Measurements from ENCODE around the gene CYP2F1.
A peak's percentile ranks its signal among the peaks of the same experiment; 100 is the strongest.

Gene CYP2F1

GRCh38 chr19:41156207-41156606 is 42.0 kb downstream of the CYP2F1 start:
- Histone ChIP-seq H3K9ac (ENCODE audit: low read length) (no peak overlapping the region), H3K27ac (ENCODE audit: low read length) (no peak overlapping the region), H3K4me3 (ENCODE audit: low read length) (no peak overlapping the region), H3K79me2 (ENCODE audit: low read length) (no peaks in the 10 kb centered on the region), H3F3A (ENCODE audit: insufficient read depth, low read length) (no peaks in the 10 kb centered on the region), H3K36me3 (replicated peaks; ENCODE audit: insufficient read depth, low read length) (no peaks in the 10 kb centered on the region), H3K9me3 (replicated peaks; ENCODE audit: insufficient read depth, low read length) (no peaks in the 10 kb centered on the region), H2AFZ (ENCODE audit: low read length) (no peak overlapping the region), H3K9me2 (replicated peaks; ENCODE audit: insufficient read depth, low read length) (no peaks in the 10 kb centered on the region), H3K4me2 (ENCODE audit: low read depth, low read length) (no peak overlapping the region), H4K20me1 (ENCODE audit: insufficient read depth, low read length) (no peaks in the 10 kb centered on the region), H3K27me3 (replicated peaks; ENCODE audit: insufficient read depth, low read length) (peaks cover 65% of the 10 kb centered on the region), H3K4me1 (ENCODE audit: low read length) (no peaks in the 10 kb centered on the region)
- no peak for TF ChIP-seq EZH2 (optimal IDR thresholded peaks at IDR 0.05; ENCODE audit: low read depth, low read length)
- TF ChIP-seq EZH2phosphoT487 (IDR thresholded peaks at IDR 0.05; ENCODE audit: low read length) = no peak
- TF ChIP-seq, protein P1, sequence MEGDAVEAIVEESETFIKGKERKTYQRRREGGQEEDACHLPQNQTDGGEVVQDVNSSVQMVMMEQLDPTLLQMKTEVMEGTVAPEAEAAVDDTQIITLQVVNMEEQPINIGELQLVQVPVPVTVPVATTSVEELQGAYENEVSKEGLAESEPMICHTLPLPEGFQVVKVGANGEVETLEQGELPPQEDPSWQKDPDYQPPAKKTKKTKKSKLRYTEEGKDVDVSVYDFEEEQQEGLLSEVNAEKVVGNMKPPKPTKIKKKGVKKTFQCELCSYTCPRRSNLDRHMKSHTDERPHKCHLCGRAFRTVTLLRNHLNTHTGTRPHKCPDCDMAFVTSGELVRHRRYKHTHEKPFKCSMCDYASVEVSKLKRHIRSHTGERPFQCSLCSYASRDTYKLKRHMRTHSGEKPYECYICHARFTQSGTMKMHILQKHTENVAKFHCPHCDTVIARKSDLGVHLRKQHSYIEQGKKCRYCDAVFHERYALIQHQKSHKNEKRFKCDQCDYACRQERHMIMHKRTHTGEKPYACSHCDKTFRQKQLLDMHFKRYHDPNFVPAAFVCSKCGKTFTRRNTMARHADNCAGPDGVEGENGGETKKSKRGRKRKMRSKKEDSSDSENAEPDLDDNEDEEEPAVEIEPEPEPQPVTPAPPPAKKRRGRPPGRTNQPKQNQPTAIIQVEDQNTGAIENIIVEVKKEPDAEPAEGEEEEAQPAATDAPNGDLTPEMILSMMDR (IDR thresholded peaks at IDR 0.05; ENCODE audit: low read length) = no peak
- DNase-seq = no peak

DNA sequence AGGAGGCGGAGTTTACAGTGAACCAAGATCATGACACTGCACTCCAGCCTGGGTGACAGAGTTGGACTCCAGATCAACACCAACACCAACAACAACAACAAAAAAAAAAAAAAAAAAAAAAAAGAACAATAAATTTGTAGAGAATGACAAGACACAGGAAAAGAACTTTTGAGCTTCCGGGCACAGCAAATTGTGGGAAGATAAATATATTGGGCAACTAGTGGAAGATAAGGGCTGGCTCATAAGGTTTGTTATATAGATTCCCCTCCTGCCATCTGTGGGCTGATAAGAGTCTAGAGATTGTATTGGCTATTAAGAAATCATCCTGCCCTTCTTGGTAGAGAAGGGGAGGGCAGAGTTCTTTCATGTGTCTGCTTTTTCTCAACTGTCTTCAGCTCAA is 45.6 kb downstream of the CYP2F1 start:
- Histone ChIP-seq H3F3A (ENCODE audit: insufficient read depth, low read length) (no peaks in the 10 kb centered on the region), H3K4me3 (ENCODE audit: low read length) (no peak overlapping the region), H2AFZ (ENCODE audit: low read length) (no peak overlapping the region), H3K4me1 (ENCODE audit: low read length) (no peaks in the 10 kb centered on the region), H3K9me2 (replicated peaks; ENCODE audit: insufficient read depth, low read length) (no peaks in the 10 kb centered on the region), H3K27me3 (replicated peaks; ENCODE audit: insufficient read depth, low read length) (peaks cover 61% of the 10 kb centered on the region), H3K4me2 (ENCODE audit: low read depth, low read length) (no peak overlapping the region), H3K36me3 (replicated peaks; ENCODE audit: insufficient read depth, low read length) (no peaks in the 10 kb centered on the region), H3K9ac (ENCODE audit: low read length) (no peak overlapping the region), H3K79me2 (ENCODE audit: low read length) (no peaks in the 10 kb centered on the region), H3K27ac (ENCODE audit: low read length) (no peak overlapping the region), H4K20me1 (ENCODE audit: insufficient read depth, low read length) (no peaks in the 10 kb centered on the region), H3K9me3 (replicated peaks; ENCODE audit: insufficient read depth, low read length) (no peaks in the 10 kb centered on the region)
- TF ChIP-seq EZH2phosphoT487 (IDR thresholded peaks at IDR 0.05; ENCODE audit: low read length) = no peak
- TF ChIP-seq, protein P1 (IDR thresholded peaks at IDR 0.05; ENCODE audit: low read length) = no peak
- no peak for TF ChIP-seq EZH2 (optimal IDR thresholded peaks at IDR 0.05; ENCODE audit: low read depth, low read length)
- DNase-seq = no peak

- Histone ChIP-seq H3F3A (ENCODE audit: insufficient read depth, low read length) (no peaks in the 10 kb centered on the region), H3K79me2 (ENCODE audit: low read length) (no peaks in the 10 kb centered on the region), H3K36me3 (replicated peaks; ENCODE audit: insufficient read depth, low read length) (no peaks in the 10 kb centered on the region), H3K27ac (ENCODE audit: low read length) (no peak overlapping the region), H3K4me1 (ENCODE audit: low read length) (no peaks in the 10 kb centered on the region), H3K9me2 (replicated peaks; ENCODE audit: insufficient read depth, low read length) (no peaks in the 10 kb centered on the region), H3K9ac (ENCODE audit: low read length) (no peak overlapping the region), H3K4me2 (ENCODE audit: low read depth, low read length) (no peak overlapping the region), H2AFZ (ENCODE audit: low read length) (no peak overlapping the region), H3K9me3 (replicated peaks; ENCODE audit: insufficient read depth, low read length) (no peaks in the 10 kb centered on the region), H3K27me3 (replicated peaks; ENCODE audit: insufficient read depth, low read length) (peaks cover 64% of the 10 kb centered on the region), H3K4me3 (ENCODE audit: low read length) (no peak overlapping the region), H4K20me1 (ENCODE audit: insufficient read depth, low read length) (no peaks in the 10 kb centered on the region)
- TF ChIP-seq, protein P1 (IDR thresholded peaks at IDR 0.05; ENCODE audit: low read length) = peak; percentile 29; the same call in 1 of the 2 replicates
- TF ChIP-seq EZH2phosphoT487 (IDR thresholded peaks at IDR 0.05; ENCODE audit: low read length) = no peak
- no peak for DNase-seq
Measured at GRCh38 chr19:41161903-41162302, 47.7 kb downstream of the CYP2F1 start.

All from MM.1S (cell line).